Liver (tissue), 9 donors: ENCODE results near the gene SIRT5. TPM values are rescaled to one million over a fixed set of nuclear protein-coding genes. Genes with fewer than 3 reads are reported as not detected.

Experiments used
- DNase-seq: peaks from one replicate; pipeline ENCODE4 v3.0.0-alpha.2; 2017; ENCODE audit warnings: low spot score
- H3K27ac ChIP-seq, 2 donors: one replicate each; pipeline ENCODE4 v1.7.0; 2013; ENCODE audit warnings: inconsistent platforms in 2 of 2, low read length in 2 of 2, control low read depth in 1 of 2, low read depth in 1 of 2, mild to moderate bottlenecking in 1 of 2
- H3K27me3 ChIP-seq, 4 donors: one replicate each; pipeline versions ENCODE4 v1.6.1 to v1.7.0; 2013; ENCODE audit warnings: low read length in 3 of 4, inconsistent platforms in 1 of 4, mild to moderate bottlenecking in 1 of 4, moderate library complexity in 1 of 4; ENCODE audit not compliant: control insufficient read depth in 4 of 4, insufficient read depth in 4 of 4
- H3K36me3 ChIP-seq, 4 donors: one replicate each; pipeline versions ENCODE4 v1.6.1 to v1.7.0; 2013; ENCODE audit warnings: low read length in 3 of 4, mild to moderate bottlenecking in 3 of 4, low read depth in 1 of 4, moderate library complexity in 1 of 4; ENCODE audit not compliant: control insufficient read depth in 4 of 4, insufficient read depth in 3 of 4
- H3K4me1 ChIP-seq, 4 donors: one replicate each; pipeline versions ENCODE4 v1.6.1 to v1.7.0; 2013; ENCODE audit warnings: low read length in 3 of 4, mild to moderate bottlenecking in 3 of 4, moderate library complexity in 1 of 4; ENCODE audit not compliant: control insufficient read depth in 4 of 4, insufficient read depth in 4 of 4
- H3K4me3 ChIP-seq, 3 donors: one replicate each; pipeline versions ENCODE4 v1.6.1 to v1.7.0; 2013; ENCODE audit warnings: low read length in 3 of 3, control low read depth in 1 of 3, low read depth in 1 of 3, mild to moderate bottlenecking in 1 of 3
- H3K9ac ChIP-seq, 2 donors: one replicate each; pipeline ENCODE4 v1.7.0; 2013; ENCODE audit warnings: low read length in 2 of 2, mild to moderate bottlenecking in 2 of 2, moderate library complexity in 2 of 2, control low read depth in 1 of 2, low read depth in 1 of 2
- H3K9me3 ChIP-seq, 4 donors: one replicate each; pipeline versions ENCODE4 v1.6.1 to v1.7.0; 2013; ENCODE audit warnings: low read length in 3 of 4; ENCODE audit not compliant: control insufficient read depth in 4 of 4
- GABPA ChIP-seq, 2 donors: IDR thresholded peaks in 1 of 2; conservative IDR thresholded peaks in 1 of 2; 2 replicates each; pipeline ENCODE4 v1.6.1; 2016; ENCODE audit warnings: antibody characterized with exemption in 2 of 2, mild to moderate bottlenecking in 1 of 2, moderate library complexity in 1 of 2
- HNF4A ChIP-seq, 2 donors: conservative IDR thresholded peaks; 2 replicates each; pipeline ENCODE4 v1.6.1; 2016; ENCODE audit warnings: antibody characterized with exemption in 2 of 2, mild to moderate bottlenecking in 2 of 2
- HNF4G ChIP-seq: IDR thresholded peaks from 2 replicates; pipeline ENCODE4 v1.6.1; 2016; ENCODE audit warnings: antibody characterized with exemption
- NR2F2 ChIP-seq: IDR thresholded peaks from 2 replicates; pipeline ENCODE4 v1.6.1; 2016; ENCODE audit warnings: antibody characterized with exemption
- RAD21 ChIP-seq, 2 donors: IDR thresholded peaks; 2 replicates each; pipeline ENCODE4 v1.6.1; 2016; ENCODE audit warnings: antibody characterized with exemption in 2 of 2, mild to moderate bottlenecking in 2 of 2
- RXRA ChIP-seq, 2 donors: IDR thresholded peaks; 2 replicates each; pipeline ENCODE4 v1.6.1; 2017 to 2018; ENCODE audit warnings: antibody characterized with exemption in 2 of 2, mild to moderate bottlenecking in 1 of 2
- TAF1 ChIP-seq: conservative IDR thresholded peaks from 2 replicates; pipeline ENCODE4 v1.6.1; 2016; ENCODE audit warnings: antibody characterized with exemption, mild to moderate bottlenecking
- YY1 ChIP-seq: IDR thresholded peaks from 2 replicates; pipeline ENCODE4 v1.6.1; 2016; ENCODE audit warnings: antibody characterized with exemption, mild to moderate bottlenecking
- WGBS: extraction: QIAGEN DNeasy Blood & Tissue Kit; methylation state at CpG from one replicate; pipeline ENCODE4 v1.1.7; 2013; 5-methylcytosine and 5-hydroxymethylcytosine counted together
- polyA plus RNA-seq, 2 donors: library from polyadenylated mRNA; stranded (reverse) in 1 of 2; unstranded in 1 of 2; fragments of 200-250 nt in 1 of 2; fragments of >200 nt in 1 of 2; fragmentation: Nextera tagmentation in 1 of 2; extraction: Ambion mirVana in 1 of 2; gene quantifications; one replicate each; pipeline versions ENCODE4 v1.2.1 to v1.2.3, GENCODE V29; 2013 to 2015
- total RNA-seq, 2 donors: library from RNA; depleted of rRNA; stranded (reverse); fragments of >200 nt; gene quantifications; one replicate each; pipeline ENCODE4 v1.2.3, GENCODE V29; 2014
- TF ChIP-seq, protein P1 (sequence below): IDR thresholded peaks from 2 replicates; pipeline ENCODE4 v1.6.1; 2016; ENCODE audit warnings: antibody characterized with exemption
- TF ChIP-seq, protein P2 (sequence below): IDR thresholded peaks from 2 replicates; pipeline ENCODE4 v1.6.1; 2016; ENCODE audit warnings: antibody characterized with exemption, mild to moderate bottlenecking
- donor health status: healthy.
- donor health status: healthy.
- donor health status: healthy.
- donor health status: healthy.
- donor health status: healthy.

SIRT5 gene
- total and polyA plus RNA-seq, 4 donors: 7.5 to 12.6 (median 8.8) TPM

GRCh38 chr6:13653296-13653695, 78.9 kb downstream of the SIRT5 start:
- no peak for DNase-seq
- Histone ChIP-seq H3K27ac (no peak overlapping the region), H3K4me1 (no peaks in the 10 kb centered on the region), H3K4me3 (no peak overlapping the region), H3K27me3 (no peaks in the 10 kb centered on the region), H3K36me3 (peaks cover 0 to 9% (median 3%) of the 10 kb centered on the region in 4 donors), H3K9me3 (peaks cover 0 to under 1% (median 0%) of the 10 kb centered on the region in 4 donors), H3K9ac (no peak overlapping the region)
- 99% methylated on average over 2 of the region's 2 CpGs for WGBS
- no peak for TF ChIP-seq GABPA (IDR thresholded peaks at IDR 0.05 in 1 of 2, conservative IDR thresholded peaks at IDR 0.05 in 1 of 2)

- TF ChIP-seq TAF1: no peak
- TF ChIP-seq RAD21 (IDR thresholded peaks at IDR 0.05): no peak
- TF ChIP-seq NR2F2: no peak
- no peak for TF ChIP-seq HNF4A (conservative IDR thresholded peaks at IDR 0.05)
- no peak for TF ChIP-seq RXRA (IDR thresholded peaks at IDR 0.05)
- TF ChIP-seq, protein P1, sequence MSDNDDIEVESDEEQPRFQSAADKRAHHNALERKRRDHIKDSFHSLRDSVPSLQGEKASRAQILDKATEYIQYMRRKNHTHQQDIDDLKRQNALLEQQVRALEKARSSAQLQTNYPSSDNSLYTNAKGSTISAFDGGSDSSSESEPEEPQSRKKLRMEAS: no peak
- no peak for DNase-seq
- H3K36me3 ChIP-seq: peaks cover 0 to 9% (median 3%) of the 10 kb centered on the region in 4 donors
Measured at GRCh38 chr6:13654496-13654895, 80.1 kb downstream of the SIRT5 start.

GRCh38 chr6:13655700-13656099, 81.3 kb downstream of the SIRT5 start:
- no peaks in the 10 kb centered on the region for H3K27me3 ChIP-seq
- H3K27ac ChIP-seq: no peak overlapping the region
- TF ChIP-seq HNF4G (no peak), HNF4A (conservative IDR thresholded peaks at IDR 0.05) (no peak), YY1 (no peak)
- TF ChIP-seq, protein P2, sequence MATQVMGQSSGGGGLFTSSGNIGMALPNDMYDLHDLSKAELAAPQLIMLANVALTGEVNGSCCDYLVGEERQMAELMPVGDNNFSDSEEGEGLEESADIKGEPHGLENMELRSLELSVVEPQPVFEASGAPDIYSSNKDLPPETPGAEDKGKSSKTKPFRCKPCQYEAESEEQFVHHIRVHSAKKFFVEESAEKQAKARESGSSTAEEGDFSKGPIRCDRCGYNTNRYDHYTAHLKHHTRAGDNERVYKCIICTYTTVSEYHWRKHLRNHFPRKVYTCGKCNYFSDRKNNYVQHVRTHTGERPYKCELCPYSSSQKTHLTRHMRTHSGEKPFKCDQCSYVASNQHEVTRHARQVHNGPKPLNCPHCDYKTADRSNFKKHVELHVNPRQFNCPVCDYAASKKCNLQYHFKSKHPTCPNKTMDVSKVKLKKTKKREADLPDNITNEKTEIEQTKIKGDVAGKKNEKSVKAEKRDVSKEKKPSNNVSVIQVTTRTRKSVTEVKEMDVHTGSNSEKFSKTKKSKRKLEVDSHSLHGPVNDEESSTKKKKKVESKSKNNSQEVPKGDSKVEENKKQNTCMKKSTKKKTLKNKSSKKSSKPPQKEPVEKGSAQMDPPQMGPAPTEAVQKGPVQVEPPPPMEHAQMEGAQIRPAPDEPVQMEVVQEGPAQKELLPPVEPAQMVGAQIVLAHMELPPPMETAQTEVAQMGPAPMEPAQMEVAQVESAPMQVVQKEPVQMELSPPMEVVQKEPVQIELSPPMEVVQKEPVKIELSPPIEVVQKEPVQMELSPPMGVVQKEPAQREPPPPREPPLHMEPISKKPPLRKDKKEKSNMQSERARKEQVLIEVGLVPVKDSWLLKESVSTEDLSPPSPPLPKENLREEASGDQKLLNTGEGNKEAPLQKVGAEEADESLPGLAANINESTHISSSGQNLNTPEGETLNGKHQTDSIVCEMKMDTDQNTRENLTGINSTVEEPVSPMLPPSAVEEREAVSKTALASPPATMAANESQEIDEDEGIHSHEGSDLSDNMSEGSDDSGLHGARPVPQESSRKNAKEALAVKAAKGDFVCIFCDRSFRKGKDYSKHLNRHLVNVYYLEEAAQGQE: no peak
- TF ChIP-seq, protein P1: no peak

More at GRCh38 chr6:13654496-13654895, 80.1 kb downstream of the SIRT5 start:
- peaks cover 0 to 1% (median 0%) of the 10 kb centered on the region in 4 donors for H3K9me3 ChIP-seq
- H3K4me3 ChIP-seq: no peak overlapping the region
- no peak overlapping the region for H3K27ac ChIP-seq
- no peak overlapping the region for H3K9ac ChIP-seq
- no peaks in the 10 kb centered on the region for H3K4me1 ChIP-seq
- no peaks in the 10 kb centered on the region for H3K27me3 ChIP-seq

More at GRCh38 chr6:13655700-13656099, 81.3 kb downstream of the SIRT5 start:
- 93% methylated on average over 1 of the region's 1 CpG for WGBS
- H3K36me3 ChIP-seq: peaks cover 0 to 3% (median 2%) of the 10 kb centered on the region in 4 donors
- H3K4me3 ChIP-seq: no peak overlapping the region
- no peak overlapping the region for H3K9ac ChIP-seq
- H3K4me1 ChIP-seq: peaks cover 0 to 3% (median 0%) of the 10 kb centered on the region in 4 donors
- no peak for DNase-seq
- peaks cover 0 to 1% (median 0%) of the 10 kb centered on the region in 4 donors for H3K9me3 ChIP-seq
